Caco-2 (cell line): ENCODE measurements around the gene PTGES3L. TPM values are rescaled to one million over a fixed set of nuclear protein-coding genes. Genes with fewer than 3 reads are reported as not detected.
A peak's percentile ranks its signal among the peaks of the same experiment; 100 is the strongest.

Source experiments
- BruUV-seq: library from RNA; stranded (reverse); fragments of 400-500 nt; replicated peaks from 2 replicates; lab custom pipeline; 2021; lab: Mats Ljungman, UMichigan
- CTCF ChIA-PET: fragments of 300-600 bp; sonication (Branson Sonifier 250); formaldehyde crosslinking; loops from one replicate; lab custom pipeline; 2022; ENCODE audit warnings: antibody characterized with exemption; lab: Charles Lee
- POLR2A ChIA-PET: fragments of 300-600 bp; sonication (Branson Sonifier 250); formaldehyde crosslinking; loops from one replicate; lab custom pipeline; 2022; ENCODE audit warnings: antibody characterized with exemption; lab: Charles Lee
- DNase-seq, 2 experiments: peaks; one replicate each; pipeline versions ENCODE4 v3.0.0 to v3.0.0-alpha.2; 2020 to 2022
- H3K27me3 ChIP-seq: replicated peaks from 2 replicates; pipeline ENCODE4 v1.6.0; 2011; ENCODE audit warnings: low read length; ENCODE audit not compliant: control insufficient read depth, insufficient read depth
- H3K36me3 ChIP-seq: 2 replicates; pipeline ENCODE4 v1.5.1; 2011; ENCODE audit warnings: low read length; ENCODE audit not compliant: control insufficient read depth, insufficient read depth
- H3K4me1 ChIP-seq: fragments of 250-450 bp; sonication (Bioruptor Pico); 2 replicates; pipeline ENCODE4 v1.5.1; 2020; ENCODE audit warnings: mild to moderate bottlenecking
- H3K4me3 ChIP-seq: 2 replicates; pipeline ENCODE4 v1.5.1; 2011; ENCODE audit warnings: low read depth, mild to moderate bottlenecking, control low read depth, low read length
- H3K9me3 ChIP-seq: fragments of 250-450 bp; sonication (Bioruptor Pico); 2 replicates; pipeline ENCODE4 v1.5.1; 2020; ENCODE audit warnings: mild to moderate bottlenecking, moderate library complexity
- H3K27ac Mint-ChIP-seq: one replicate; pipeline ENCODE4 v1.8.0; 2022; ENCODE audit warnings: mixed read lengths; ENCODE audit not compliant: unreplicated experiment
- H3K27me3 Mint-ChIP-seq: one replicate; pipeline ENCODE4 v1.8.0; 2022; ENCODE audit warnings: mixed read lengths; ENCODE audit not compliant: insufficient read depth, unreplicated experiment
- H3K36me3 Mint-ChIP-seq: one replicate; pipeline ENCODE4 v1.8.0; 2022; ENCODE audit warnings: mild to moderate bottlenecking, mixed read lengths; ENCODE audit not compliant: insufficient read depth, unreplicated experiment
- H3K4me1 Mint-ChIP-seq: one replicate; pipeline ENCODE4 v1.8.0; 2022; ENCODE audit warnings: low read depth, mixed read lengths; ENCODE audit not compliant: unreplicated experiment
- H3K4me3 Mint-ChIP-seq: one replicate; pipeline ENCODE4 v1.8.0; 2022; ENCODE audit warnings: mild to moderate bottlenecking, moderate library complexity, mixed read lengths; ENCODE audit not compliant: unreplicated experiment
- H3K9me3 Mint-ChIP-seq: one replicate; pipeline ENCODE4 v1.8.0; 2022; ENCODE audit warnings: mixed read lengths; ENCODE audit not compliant: unreplicated experiment
- CTCF ChIP-seq, 2 experiments: fragments of 200-600 bp in 1 of 2; IDR thresholded peaks; 1 replicate in 1 of 2; 2 replicates in 1 of 2; pipeline versions ENCODE4 v1.5.1 to v1.8.0; 2011 to 2022; ENCODE audit warnings: antibody characterized with exemption in 1 of 2, control low read depth in 1 of 2, inconsistent platforms in 1 of 2, low read depth in 1 of 2, low read length in 1 of 2, mild to moderate bottlenecking in 1 of 2, moderate library complexity in 1 of 2; ENCODE audit not compliant: insufficient read depth in 1 of 2, severe bottlenecking in 1 of 2, unreplicated experiment in 1 of 2
- intact Hi-C: fragments of 100-400 bp; cut with micrococcal nuclease; formaldehyde crosslinking; loops from one replicate; pipeline ENCODE4 v1.10.0; 2022; ENCODE audit not compliant: unreplicated experiment
- total RNA-seq: library from RNA; stranded (reverse); gene quantifications from 2 replicates; pipeline ENCODE4 v1.2.3, GENCODE V29; 2022

Gene PTGES3L
- total RNA-seq, 1 experiment from 2014 or later: 1.2 TPM

GRCh38 chr17:43014649-43015542 lies 35.0 kb upstream of the PTGES3L start:
- no peaks in the 10 kb centered on the region for H3K27me3 ChIP-seq
- no peak for DNase-seq
- Mint-ChIP-seq H3K36me3 (peaks cover 19% of the 10 kb centered on the region), H3K4me1 (peaks cover 24% of the 10 kb centered on the region), H3K27ac (peak overlapping the region; percentile 13), H3K9me3 (no peaks in the 10 kb centered on the region), H3K4me3 (no peak overlapping the region), H3K27me3 (no peaks in the 10 kb centered on the region)
- BruUV-seq: TSS peak; percentile 43
- intact Hi-C loops: no loop called here
- no peaks in the 10 kb centered on the region for H3K9me3 ChIP-seq
- ChIA-PET CTCF (no interaction called here), POLR2A (no interaction called here)
- H3K36me3 ChIP-seq: no peaks in the 10 kb centered on the region; the same call in none of the 2 replicates
- TF ChIP-seq CTCF (IDR thresholded peaks at IDR 0.05; ENCODE audit: insufficient read depth in 1 of 2, low read depth in 1 of 2, low read length in 1 of 2, severe bottlenecking in 1 of 2, unreplicated experiment in 1 of 2): no peak
- peaks cover 20% of the 10 kb centered on the region for H3K4me1 ChIP-seq
- H3K4me3 ChIP-seq: no peak overlapping the region

- H3K4me1 ChIP-seq: peaks cover 20% of the 10 kb centered on the region
- H3K27me3 ChIP-seq: no peaks in the 10 kb centered on the region
- Mint-ChIP-seq H3K27ac (no peak overlapping the region), H3K27me3 (no peaks in the 10 kb centered on the region), H3K4me3 (no peak overlapping the region), H3K36me3 (peaks cover 19% of the 10 kb centered on the region), H3K9me3 (no peaks in the 10 kb centered on the region), H3K4me1 (peaks cover 17% of the 10 kb centered on the region)
- H3K9me3 ChIP-seq: no peaks in the 10 kb centered on the region
- no peak for DNase-seq
- no TSS peak for BruUV-seq
- no peaks in the 10 kb centered on the region; the same call in 1 of the 2 replicates for H3K36me3 ChIP-seq
- no peak overlapping the region for H3K4me3 ChIP-seq
- ChIA-PET CTCF (no interaction called here), POLR2A (interaction anchor here (4.1 kb wide), 1 partner anchor 16 kb away, joined by 37 read pairs; the partner anchor contains the start of gene RPL27)
- TF ChIP-seq CTCF (IDR thresholded peaks at IDR 0.05; ENCODE audit: insufficient read depth in 1 of 2, low read depth in 1 of 2, low read length in 1 of 2, severe bottlenecking in 1 of 2, unreplicated experiment in 1 of 2): no peak
- intact Hi-C loops: no loop called here
Observed at GRCh38 chr17:43014020-43014648, 34.3 kb upstream of the PTGES3L start.

- ChIA-PET POLR2A (interaction anchor here (4.1 kb wide), 1 partner anchor 15 kb away, joined by 37 read pairs; the partner anchor contains the start of gene RPL27), CTCF (interaction anchor here (0.6 kb wide), 1 partner anchor 97 kb away, joined by 3 read pairs; no protein-coding TSS in a partner anchor)
- peaks cover 19% of the 10 kb centered on the region for H3K36me3 Mint-ChIP-seq
Observed at GRCh38 chr17:43013296-43013695, 33.4 kb upstream of the PTGES3L start.

More at GRCh38 chr17:43013296-43013695, 33.4 kb upstream of the PTGES3L start:
- H3K27ac Mint-ChIP-seq: no peak overlapping the region
- H3K4me3 ChIP-seq: no peak overlapping the region
- H3K4me3 Mint-ChIP-seq: no peak overlapping the region
- DNase-seq: no peak
- no peaks in the 10 kb centered on the region for H3K9me3 Mint-ChIP-seq
- no peak for TF ChIP-seq CTCF (IDR thresholded peaks at IDR 0.05; ENCODE audit: insufficient read depth in 1 of 2, low read depth in 1 of 2, low read length in 1 of 2, severe bottlenecking in 1 of 2, unreplicated experiment in 1 of 2)
- H3K4me1 Mint-ChIP-seq: peaks cover 17% of the 10 kb centered on the region
- intact Hi-C loops: no loop called here
- H3K27me3 ChIP-seq: no peaks in the 10 kb centered on the region
- no TSS peak for BruUV-seq
- H3K27me3 Mint-ChIP-seq: no peaks in the 10 kb centered on the region
- peaks cover 20% of the 10 kb centered on the region for H3K4me1 ChIP-seq
- no peaks in the 10 kb centered on the region for H3K36me3 ChIP-seq
- no peaks in the 10 kb centered on the region for H3K9me3 ChIP-seq
